ENCODE results near the gene BTK.

Gene BTK

DNA sequence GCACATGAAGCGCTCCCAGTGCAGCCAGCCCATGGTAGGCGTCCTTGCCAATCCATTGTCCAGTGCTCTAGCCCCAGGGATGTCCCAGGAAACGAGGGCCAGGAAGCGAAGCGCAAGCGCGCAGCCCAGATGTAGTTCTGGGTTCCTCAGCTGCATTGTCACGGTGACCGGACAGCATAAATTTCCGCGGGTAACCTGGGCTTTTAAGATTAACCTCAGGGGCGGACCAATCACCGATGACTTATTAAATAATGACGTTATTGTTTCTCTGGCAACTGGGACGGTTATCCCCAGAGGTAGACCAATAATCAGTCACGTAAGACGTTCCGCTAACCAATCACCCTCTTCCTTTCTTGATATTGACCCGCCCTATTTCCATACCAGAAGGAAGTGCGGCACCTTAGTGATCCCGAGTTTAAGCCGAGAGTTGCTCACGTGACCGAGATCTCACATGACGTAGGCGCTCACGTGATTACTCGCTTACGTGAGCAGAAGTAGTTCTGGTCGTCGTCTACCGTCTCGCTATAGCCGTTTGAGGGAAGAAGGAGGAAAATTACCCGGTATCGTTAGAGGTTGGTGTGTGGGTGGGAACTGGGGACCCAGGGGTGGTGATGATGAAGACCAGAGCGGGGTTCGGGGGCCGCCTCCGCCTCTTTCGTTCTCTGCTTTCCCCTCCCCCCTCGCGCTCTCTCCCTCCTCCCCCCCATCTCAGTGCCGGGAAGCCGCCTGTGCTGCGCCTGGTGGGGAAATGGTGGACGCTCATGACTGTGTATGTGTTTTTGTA lies 21.9 kb upstream of the BTK start, which contains the start of the genes GLA and HNRNPH2:
Gene GLA (minus strand): TSS at position 178 of the 784 bp plus-strand sequence. CDS start 22 bp downstream, at position 156.
Gene HNRNPH2 (plus strand): TSS at position 475 of the 784 bp plus-strand sequence. CDS start 3,767 bp downstream, outside the sequence.
- no peak for TF ChIP-seq GATA2 (IDR thresholded peaks at IDR 0.05; ENCODE audit: low read depth, low read length)
- no peak for TF ChIP-seq GATA3 (IDR thresholded peaks at IDR 0.05; ENCODE audit: low read depth, low read length)

DNA sequence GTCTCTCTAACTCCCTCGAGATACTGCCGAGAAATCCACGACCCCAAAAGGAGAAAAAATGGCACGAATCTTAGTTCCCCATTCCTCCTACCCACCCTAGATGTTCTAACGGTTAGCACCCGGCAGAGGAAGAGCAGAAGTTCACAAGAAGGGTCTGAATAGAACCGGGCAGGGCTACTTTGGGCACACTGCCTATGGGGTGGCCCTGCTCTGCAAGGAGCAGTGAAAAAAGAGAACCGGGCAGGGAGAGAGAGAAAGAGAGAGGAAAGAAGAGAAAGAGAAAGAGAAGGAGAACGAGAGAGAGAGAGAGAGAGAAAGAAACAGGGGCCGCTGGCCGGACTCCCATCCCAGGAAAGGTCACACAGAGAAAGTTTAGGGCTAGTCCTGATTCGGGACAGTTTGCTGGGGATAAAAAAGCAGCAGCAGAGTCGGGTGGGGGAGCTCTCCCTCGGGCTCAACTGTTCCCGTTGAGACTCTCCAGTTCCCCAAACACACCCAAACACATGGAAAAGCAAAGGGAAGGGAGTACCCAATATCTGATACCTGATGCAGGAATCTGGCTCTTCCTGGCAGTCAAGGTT lies 21.3 kb upstream of the BTK start:
- TF ChIP-seq GATA3 (IDR thresholded peaks at IDR 0.05; ENCODE audit: low read depth, low read length) (no peak), GATA2 (IDR thresholded peaks at IDR 0.05; ENCODE audit: low read depth, low read length) (no peak)

DNA sequence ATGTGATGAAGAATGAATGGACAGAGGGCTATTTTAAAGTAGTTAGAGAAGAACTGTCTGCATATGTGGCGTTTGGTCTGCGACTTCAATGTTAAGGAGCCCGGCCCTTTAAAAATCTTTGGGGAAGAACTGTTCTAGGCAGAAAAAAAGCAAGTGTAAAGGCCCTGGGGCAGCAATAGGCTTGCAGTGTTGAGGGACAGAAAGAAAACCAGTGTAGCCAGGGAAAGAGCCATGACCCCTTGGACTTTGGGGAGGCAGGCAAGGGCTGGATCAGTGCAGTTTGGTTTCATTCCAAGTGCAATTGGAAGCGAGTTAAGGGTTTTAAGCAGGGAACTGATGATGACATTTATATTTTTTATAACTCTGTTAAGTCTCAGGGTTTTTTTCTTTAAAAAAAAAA lies 13.8 kb upstream of the BTK start:
- TF ChIP-seq GATA3 (IDR thresholded peaks at IDR 0.05; ENCODE audit: low read depth, low read length) (no peak), GATA2 (IDR thresholded peaks at IDR 0.05; ENCODE audit: low read depth, low read length) (no peak)

DNA sequence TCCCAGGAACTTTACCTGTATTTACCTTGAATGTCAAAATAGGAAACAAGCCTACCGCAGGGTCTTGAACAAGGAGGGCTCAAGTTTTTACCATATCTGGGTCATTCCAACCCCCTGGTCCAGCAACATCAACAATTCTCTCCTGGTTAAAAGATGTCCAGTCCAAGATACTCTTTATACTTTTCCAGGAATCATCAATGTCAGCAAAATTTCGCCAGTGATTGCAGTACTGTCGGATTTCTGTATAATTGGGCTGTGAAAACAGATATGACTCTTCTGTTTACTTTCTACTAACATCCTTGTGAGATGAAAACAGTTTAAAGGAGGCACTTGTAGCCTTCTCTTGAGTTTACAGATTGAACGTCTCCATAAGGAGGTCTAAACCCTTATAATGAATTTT lies 12.7 kb upstream of the BTK start:
- TF ChIP-seq GATA3 (IDR thresholded peaks at IDR 0.05; ENCODE audit: low read depth, low read length): no peak
- no peak for TF ChIP-seq GATA2 (IDR thresholded peaks at IDR 0.05; ENCODE audit: low read depth, low read length)

DNA sequence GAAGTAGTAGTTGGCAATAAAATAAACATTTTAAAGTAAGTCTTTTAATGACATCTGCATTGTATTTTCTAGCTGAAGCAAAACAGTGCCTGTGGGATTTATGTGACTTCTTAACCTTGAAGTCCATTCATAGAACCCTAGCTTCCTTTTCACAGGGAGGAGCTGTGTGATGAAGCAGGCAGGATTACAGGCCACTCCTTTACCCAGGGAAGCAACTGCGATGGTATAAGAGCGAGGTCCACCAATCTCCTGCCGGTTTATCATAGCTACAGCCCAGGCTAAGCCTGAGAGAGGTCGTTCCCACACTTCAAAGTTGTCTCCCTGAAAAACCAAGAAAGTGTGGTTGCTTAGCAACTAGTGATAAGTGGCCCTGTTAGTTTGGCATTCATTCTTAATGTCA lies 11.8 kb upstream of the BTK start:
- TF ChIP-seq GATA3 (IDR thresholded peaks at IDR 0.05; ENCODE audit: low read depth, low read length) (no peak), GATA2 (IDR thresholded peaks at IDR 0.05; ENCODE audit: low read depth, low read length) (no peak)

DNA sequence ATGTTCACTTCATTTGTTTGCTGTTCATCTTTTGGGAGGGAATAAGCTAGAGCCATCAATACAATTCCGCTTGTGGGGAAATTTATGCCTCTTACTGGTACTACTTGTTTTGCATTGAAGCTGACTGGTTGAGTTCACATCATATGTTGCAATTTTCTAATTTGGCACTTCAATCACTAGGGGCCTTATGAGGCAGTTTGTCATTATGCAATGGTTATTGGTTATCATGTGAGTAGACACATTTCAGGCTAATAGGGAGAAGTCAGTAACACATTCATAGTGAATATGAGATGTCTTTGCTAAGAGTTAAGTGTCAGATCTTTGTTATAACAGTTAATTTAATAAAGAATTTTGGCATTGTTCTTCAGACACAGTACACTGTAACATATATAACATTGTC lies 9.8 kb upstream of the BTK start:
- no peak for TF ChIP-seq GATA3 (IDR thresholded peaks at IDR 0.05; ENCODE audit: low read depth, low read length)
- TF ChIP-seq GATA2 (IDR thresholded peaks at IDR 0.05; ENCODE audit: low read depth, low read length): no peak

DNA sequence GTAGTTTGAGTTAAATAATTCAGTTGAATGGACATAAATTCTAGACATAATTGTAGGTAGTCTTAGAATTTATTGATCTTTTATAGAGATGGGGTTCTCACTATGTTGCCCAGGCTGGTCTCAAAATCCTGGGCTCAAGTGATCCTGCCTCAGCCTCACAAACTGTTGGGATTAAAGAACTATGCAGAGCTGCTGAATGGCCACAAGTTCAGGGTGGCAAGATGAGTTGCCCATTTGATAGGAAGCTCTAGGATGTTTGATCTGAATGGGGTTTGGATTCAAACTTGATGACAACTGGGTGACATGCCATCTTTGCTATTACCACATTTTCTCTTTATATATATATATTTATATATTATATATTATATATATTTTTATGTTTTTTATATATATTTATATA lies 8.4 kb upstream of the BTK start:
- no peak for TF ChIP-seq GATA3 (IDR thresholded peaks at IDR 0.05; ENCODE audit: low read depth, low read length)
- TF ChIP-seq GATA2 (IDR thresholded peaks at IDR 0.05; ENCODE audit: low read depth, low read length): no peak

DNA sequence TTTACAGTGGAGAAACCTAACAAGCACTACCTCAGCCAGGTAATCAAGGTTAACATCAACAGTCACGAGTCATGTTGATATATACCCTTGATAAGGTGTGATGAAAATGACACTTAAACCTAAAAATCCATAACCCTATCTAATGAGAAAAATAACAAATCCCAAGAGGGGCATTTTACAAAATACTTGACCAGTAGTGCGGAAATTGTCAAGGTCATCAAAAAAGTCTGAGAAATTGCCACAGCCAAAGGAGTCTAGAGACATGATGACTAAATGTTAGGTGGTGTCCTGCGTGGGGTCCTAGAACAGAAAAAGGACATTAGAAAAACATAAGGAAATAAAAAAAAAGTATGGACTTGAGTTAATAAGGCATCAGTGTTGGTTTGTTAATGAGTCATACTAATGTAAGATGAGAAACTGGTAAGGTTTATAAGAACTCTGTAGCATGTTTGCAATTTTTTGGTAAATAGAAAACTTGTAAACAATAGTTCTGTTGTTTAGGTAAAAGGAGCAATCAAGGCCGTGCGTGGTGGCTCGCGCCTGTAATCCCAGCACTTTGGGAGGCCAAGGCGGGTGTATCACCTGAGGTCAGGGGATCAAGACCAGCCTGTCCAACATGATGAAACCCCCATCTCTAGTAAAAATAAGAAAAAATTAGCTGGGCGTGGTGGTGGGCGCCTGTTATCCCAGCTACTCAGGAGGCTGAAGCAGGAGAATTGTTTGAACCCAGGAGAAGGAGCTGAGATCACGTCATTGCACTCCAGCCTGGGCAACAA lies 7.7 kb upstream of the BTK start:
- TF ChIP-seq GATA2 (IDR thresholded peaks at IDR 0.05; ENCODE audit: low read depth, low read length) (no peak), GATA3 (IDR thresholded peaks at IDR 0.05; ENCODE audit: low read depth, low read length) (no peak)

DNA sequence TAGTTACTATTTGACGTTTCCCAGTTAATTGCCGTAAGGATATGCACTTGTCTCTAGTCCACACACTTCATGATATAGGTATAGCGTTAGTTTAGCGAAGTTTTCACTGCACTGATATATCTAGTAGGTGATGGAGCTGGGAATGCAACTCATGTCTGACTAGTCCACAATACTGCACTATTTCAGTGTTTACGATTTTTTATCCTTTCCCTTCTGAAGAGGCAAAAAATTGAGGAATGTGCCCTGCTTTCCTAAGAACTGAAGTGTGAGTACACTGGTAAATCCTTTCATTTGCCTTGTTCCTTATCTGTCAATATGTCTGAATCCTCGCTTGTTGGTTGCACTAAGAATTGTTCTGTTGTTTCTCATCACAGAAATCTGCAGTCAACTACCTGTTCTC lies 5.8 kb upstream of the BTK start:
- TF ChIP-seq GATA3 (IDR thresholded peaks at IDR 0.05; ENCODE audit: low read depth, low read length): no peak
- no peak for TF ChIP-seq GATA2 (IDR thresholded peaks at IDR 0.05; ENCODE audit: low read depth, low read length)

DNA sequence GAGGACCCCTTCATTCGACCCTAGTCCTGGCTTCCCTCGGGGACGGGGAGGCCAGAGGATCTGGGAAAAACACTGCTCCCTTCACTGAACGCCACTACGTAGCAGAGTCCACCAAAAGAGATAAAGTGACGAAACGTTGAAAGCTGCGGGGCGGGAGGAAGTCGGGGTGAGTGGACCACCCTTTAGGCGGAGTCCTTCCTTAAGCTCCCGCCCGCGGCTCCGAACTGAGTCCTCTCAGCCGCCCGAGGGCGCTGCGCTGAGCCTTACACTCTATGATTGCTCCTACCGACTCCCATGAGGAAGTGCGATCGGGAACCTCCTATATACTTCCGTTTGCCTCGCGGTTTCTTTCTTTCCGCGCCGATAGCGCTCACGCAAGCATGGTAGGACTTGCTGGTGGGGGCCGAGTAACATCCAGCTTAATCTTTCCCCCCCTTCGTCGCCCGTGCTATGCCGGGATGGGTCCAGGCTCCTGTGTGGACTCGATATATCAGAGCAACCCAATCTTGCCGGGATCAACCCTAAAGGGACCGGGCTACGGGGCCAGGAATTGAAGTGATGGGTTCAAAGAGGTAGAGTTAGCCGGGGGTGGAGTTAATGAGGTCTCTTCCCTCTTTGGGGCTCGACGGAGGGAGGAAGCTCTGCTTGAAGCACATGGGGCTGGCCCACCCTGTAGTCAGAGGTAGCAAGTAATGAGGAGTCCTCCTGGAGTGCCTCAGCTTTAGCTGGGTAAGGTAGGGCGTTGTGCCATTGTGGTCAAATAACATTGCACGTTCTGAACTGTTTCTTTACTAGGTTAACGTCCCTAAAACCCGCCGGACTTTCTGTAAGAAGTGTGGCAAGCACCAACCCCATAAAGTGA lies 4.9 kb upstream of the BTK start, which contains the start of gene RPL36A:
Gene RPL36A (plus strand): TSS at position 348 of the 862 bp plus-strand sequence. CDS start 33 bp downstream, at position 381.
- no peak for TF ChIP-seq GATA3 (IDR thresholded peaks at IDR 0.05; ENCODE audit: low read depth, low read length)
- no peak; the same call in 1 of the 2 replicates for TF ChIP-seq GATA2 (IDR thresholded peaks at IDR 0.05; ENCODE audit: low read depth, low read length)

DNA sequence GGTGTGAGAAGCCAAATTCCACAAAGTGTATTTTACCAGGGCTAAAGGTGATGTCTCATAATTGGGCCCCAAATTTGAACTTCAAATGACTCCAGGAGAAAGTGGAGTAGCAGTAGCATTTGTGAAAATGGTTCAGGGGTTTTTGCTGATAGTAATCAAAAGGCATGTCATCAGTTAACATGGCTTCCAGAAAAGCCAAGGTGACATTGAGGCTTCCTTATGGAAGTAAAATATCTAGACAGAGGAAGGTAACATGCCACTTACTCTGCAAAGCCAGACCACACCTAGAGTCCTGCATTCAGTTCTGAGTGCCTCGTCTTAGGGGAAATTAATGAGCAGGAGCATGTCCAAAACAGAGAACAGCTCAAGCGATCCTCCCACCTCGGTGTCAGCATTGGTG lies 2.6 kb upstream of the BTK start:
- TF ChIP-seq GATA2 (IDR thresholded peaks at IDR 0.05; ENCODE audit: low read depth, low read length): no peak
- TF ChIP-seq GATA3 (IDR thresholded peaks at IDR 0.05; ENCODE audit: low read depth, low read length): no peak

DNA sequence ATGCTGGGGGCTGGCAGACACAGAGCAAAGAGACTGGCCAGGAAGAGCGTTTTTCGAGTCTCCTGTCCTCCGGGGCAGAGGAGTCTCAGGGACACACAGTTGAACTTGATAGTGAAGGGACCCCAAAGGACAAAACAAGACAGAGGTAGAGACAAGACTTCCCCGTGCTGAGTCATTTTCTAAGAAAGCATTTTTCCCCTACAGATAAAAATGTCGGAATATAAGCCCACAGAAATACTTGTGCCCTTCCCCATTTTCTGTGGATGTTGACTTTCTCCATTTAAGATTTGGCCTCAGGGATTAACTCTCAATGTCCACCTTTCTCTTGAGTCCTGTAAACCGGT lies 523 bp upstream of the BTK start:
- no peak for TF ChIP-seq GATA3 (IDR thresholded peaks at IDR 0.05; ENCODE audit: low read depth, low read length)
- TF ChIP-seq GATA2 (IDR thresholded peaks at IDR 0.05; ENCODE audit: low read depth, low read length): no peak

DNA sequence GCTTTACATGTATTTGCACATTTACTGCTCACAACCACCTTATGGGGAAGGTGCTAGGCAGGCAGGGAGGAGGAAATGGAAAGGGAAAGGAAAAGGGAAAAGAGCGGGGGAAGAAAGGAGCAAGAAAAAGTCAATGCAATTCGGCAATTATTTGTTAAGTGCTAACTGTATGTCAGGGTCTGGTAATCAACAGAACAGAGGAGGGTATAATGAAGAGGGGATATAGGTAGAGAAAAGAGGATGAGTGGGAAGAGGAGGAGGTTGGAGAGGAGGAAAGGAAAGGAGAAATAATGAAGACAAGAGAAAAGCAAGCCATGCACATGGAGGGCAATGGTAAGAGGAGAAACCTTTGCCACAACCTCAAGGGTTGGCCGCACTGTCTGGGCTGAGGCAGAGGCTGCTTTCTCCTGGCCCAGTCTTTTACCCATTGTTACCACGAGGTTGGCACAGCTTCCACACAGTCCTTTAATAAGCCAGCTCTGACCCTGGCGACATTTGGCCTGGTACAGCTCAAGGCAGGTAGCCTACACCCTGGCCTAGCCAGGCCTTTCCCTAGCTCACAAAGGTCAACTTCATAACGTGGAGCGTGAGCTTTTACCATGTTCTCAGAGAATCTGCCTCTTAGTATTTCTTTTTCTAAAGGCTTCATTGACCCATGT lies 836 bp downstream of the BTK start:
- TF ChIP-seq GATA2 (IDR thresholded peaks at IDR 0.05; ENCODE audit: low read depth, low read length) (no peak), GATA3 (IDR thresholded peaks at IDR 0.05; ENCODE audit: low read depth, low read length) (no peak)

All from SH-SY5Y (cell line).